NCI-H1417 treated with DMSO at 0.1 percent for 48 hours (cell line): Measurements from ENCODE around the gene KRT76.
"Not testable (repeated sequence)": the region's sequence is repeated elsewhere in the genome, so short reads cannot be mapped to it uniquely, and the experiment has no call there.

Source experiments
- DNase-seq: peaks from one replicate; lab custom pipeline; 2025; lab: John Stamatoyannopoulos, UW

The KRT76 gene

GRCh38 chr12:52781399-52782082 lies 4.4 kb upstream of the KRT76 start:
- no peak for DNase-seq

- no peak for DNase-seq
These were observed 2.8 kb upstream of the KRT76 start for GRCh38 chr12:52779914-52780313.

GRCh38 chr12:52778833-52779232 lies 1.7 kb upstream of the KRT76 start:
- DNase-seq: no peak

GRCh38 chr12:52777566-52777965 lies 421 bp upstream of the KRT76 start:
- no peak for DNase-seq

DNA sequence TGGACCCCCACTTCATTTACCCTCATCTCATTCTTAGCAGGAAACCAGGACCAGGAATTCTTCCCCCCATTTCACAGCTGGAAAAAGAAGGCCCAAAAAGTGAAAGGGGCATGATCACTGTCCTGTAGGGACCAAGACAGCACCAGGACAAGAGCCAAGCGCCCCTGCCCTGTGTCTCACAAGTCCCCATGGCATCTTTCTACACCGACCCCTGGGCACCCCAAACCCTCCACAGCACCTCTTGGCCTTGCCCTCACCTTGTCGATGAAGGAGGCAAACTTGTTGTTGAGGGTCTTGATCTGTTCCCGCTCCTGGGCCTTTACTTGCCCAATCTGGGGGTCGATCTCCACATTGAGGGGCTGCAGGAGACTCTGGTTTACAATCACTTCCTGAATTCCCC lies 710 bp downstream of the KRT76 start:
- DNase-seq: no peak

- no peak for DNase-seq
These were observed 2.4 kb downstream of the KRT76 start for GRCh38 chr12:52774629-52775250.

DNA sequence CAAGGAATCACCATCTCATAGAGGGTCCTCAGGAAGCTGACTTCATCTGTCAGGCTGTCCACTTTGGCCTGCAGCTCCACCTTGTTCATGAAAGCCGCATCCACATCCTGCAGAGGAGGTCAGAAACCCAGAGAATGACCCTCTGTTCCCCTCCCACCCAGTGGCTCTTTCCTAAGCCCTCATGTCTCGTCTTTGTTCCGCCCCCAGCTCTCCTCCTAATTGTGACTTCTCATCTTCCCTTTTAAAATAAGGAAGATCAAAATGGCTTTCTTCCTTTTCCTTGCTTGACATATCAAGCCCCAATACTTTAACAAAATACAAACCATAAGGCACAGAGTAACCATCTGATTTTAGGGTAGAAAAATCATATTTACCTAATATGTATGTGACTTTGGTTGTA lies 4.4 kb downstream of the KRT76 start:
- no peak for DNase-seq

- DNase-seq: no peak
These were observed 5.0 kb downstream of the KRT76 start for GRCh38 chr12:52772188-52772587.

- DNase-seq: no peak
These were observed 5.6 kb downstream of the KRT76 start for GRCh38 chr12:52771505-52771904.

GRCh38 chr12:52771088-52771487 lies 6.1 kb downstream of the KRT76 start:
- DNase-seq: no peak

DNA sequence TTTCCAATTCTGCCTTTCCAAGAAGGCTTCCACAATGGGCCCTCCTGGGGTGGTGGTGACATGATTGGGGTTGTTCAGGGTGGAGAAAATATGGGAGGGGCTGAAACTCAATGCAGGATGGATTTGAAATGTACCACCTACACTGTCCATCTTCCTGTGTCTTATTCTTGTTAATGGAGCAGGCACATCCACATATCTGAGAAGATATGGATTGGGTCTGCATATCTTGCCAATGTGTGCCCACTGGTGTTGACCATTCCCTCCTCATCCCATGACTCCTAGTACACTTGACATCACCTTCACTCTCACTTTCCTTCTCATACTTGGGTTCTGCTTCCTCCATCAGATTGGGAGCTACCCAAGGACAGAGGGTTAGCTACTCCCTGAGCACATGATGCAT lies 7.2 kb downstream of the KRT76 start:
- no peak for DNase-seq

DNA sequence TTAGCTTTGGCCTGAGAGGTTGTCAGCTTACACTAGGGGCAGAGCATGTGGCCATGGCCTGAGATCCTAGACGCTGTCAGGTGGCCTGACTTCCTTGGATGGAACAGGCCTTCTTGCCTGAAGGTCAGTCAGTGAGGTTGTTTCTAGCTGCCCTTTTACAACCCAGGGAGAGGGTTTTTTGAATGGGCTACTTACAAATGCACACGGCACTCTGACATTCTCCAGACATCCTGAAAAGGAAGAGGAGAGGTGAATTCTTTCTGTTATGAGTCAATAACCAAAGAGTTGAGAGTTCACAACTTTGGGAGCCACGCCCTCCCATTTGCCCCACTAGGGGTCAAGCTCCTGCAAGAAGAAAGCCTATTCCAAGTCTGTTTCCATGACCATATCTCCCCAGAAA lies 7.8 kb downstream of the KRT76 start:
- DNase-seq: no peak

DNA sequence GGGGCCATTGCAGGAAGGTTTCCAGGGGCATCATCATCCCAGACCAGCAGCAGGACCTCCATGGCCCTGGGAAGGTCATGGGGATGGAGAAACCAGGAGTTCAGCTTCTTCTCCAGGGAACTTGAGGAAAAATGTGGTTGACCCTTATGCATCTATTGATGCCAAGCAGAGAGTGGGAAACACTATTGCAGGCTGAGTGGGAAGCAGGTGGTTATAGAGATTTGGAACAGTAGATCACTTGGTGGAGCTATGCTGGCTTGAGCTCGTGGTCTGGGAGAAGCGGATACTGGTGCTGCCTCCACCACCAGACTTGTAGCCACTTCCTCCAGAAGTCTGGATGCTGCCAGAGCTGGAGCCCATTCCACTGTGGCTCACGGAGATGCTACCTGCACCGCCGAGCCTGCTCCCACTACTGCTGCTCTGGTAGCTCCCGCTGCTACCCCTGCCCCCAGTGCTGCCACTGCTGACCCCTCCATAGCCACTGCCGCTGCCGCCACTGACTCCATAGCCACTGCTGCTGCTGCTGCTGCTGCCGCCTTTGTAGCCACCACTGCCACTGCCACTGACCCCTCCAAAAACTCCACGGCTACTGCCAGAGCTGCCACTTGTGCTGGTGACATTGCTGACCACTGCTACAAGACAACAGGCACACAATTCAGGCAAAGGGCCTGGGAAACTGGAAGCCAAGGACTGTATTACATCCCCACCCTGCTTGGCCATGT lies 8.5 kb downstream of the KRT76 start:
- DNase-seq: no peak

- DNase-seq: no peak
These were observed 9.7 kb downstream of the KRT76 start for GRCh38 chr12:52767427-52767826.

DNA sequence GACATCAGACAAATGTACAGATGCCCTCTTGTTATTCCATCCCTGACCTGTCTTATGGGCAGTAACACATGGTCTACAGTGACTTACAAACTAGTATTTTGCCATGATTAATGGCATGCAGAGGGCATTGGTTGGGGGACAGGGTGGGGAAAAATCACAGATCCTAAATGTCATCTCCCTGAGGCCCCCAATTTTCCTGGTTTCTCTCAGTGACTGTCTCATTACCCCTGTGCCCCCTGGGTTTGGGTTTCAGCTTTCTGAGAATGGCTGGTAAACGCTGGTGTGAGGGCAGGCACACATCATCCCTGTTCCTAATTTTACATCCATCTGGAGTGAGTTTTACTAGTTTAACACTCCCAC lies 10.1 kb downstream of the KRT76 start:
- no peak for DNase-seq

- DNase-seq: no peak
These were observed 10.7 kb downstream of the KRT76 start for GRCh38 chr12:52766351-52767019.

DNA sequence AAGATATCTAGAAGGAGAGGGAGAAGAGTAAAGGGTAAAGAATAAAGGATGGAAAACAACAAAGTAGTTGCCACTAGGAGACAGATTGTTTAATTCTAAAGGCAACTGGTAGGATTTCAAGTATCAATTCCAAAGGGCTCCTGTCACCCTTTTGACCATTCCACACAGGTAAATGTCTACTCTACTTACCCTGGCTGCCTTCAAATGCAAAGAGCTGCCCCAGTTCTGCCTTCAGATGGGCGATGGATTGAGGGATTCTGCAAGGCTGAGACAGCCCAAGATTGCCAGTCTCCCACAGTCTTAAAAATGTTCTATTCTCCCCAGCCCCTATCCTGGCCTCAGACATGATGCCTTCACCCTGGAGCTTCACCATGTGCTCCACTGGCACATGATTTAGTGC lies 11.4 kb downstream of the KRT76 start:
- DNase-seq: no peak

GRCh38 chr12:52763991-52764390 lies 13.2 kb downstream of the KRT76 start:
- DNase-seq: no peak

DNA sequence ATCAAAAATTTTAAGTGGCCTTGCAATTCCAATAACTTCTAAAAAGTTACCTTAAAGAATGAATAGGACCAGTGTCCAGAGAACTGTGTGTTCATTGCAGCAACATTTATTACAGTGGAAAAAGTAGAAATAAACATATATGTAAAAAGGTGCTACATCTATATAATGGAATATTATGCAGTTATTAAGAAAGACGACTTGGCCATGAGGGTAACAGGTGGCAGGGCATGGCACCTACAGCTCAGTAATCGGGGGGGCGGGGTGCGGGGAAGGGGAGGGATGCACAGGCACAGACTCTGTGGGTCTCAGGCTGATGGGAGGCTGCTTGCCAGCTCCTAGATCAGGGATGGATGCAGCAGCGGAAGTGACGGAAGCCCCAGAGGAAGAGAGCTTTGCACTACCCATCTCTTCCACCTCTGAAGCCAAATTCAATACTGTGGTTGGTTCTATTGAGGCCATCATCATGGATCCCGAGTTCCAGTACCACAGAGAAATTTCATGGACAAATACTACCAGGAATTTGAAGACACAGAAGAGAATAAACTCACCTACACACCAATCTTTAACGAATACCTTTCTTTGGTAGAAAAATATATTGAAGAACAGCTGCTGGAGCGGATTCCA lies 14.0 kb downstream of the KRT76 start:
- DNase-seq: no peak

GRCh38 chr12:52761802-52762201 lies 15.3 kb downstream of the KRT76 start:
- DNase-seq: no peak

- DNase-seq: not testable (repeated sequence)
These were observed 15.9 kb downstream of the KRT76 start for GRCh38 chr12:52761218-52761617.

- DNase-seq: no peak
These were observed 16.5 kb downstream of the KRT76 start for GRCh38 chr12:52760623-52761022.
